HEK293T (cell line): Measurements from ENCODE around the gene CPT1C.

Experiments used
- ARNT ChIP-seq: fragments of 450-650 bp; IDR thresholded peaks from 2 replicates; pipeline ENCODE4 v1.6.1; 2017; ENCODE audit warnings: mild to moderate bottlenecking
- CTBP1 ChIP-seq: fragments of 450-650 bp; IDR thresholded peaks from 2 replicates; pipeline ENCODE4 v1.6.1; 2016; ENCODE audit warnings: borderline replicate concordance
- ELF4 ChIP-seq: fragments of 450-650 bp; IDR thresholded peaks from 2 replicates; pipeline ENCODE4 v1.6.1; 2017; ENCODE audit warnings: antibody characterized with exemption
- FOXA1 ChIP-seq: fragments of 450-650 bp; IDR thresholded peaks from 2 replicates; pipeline ENCODE4 v1.6.1; 2016; ENCODE audit warnings: mild to moderate bottlenecking
- FOXM1 ChIP-seq: fragments of 450-650 bp; IDR thresholded peaks from 2 replicates; pipeline ENCODE4 v1.6.1; 2017; ENCODE audit warnings: mild to moderate bottlenecking, borderline replicate concordance
- LEF1 ChIP-seq: fragments of 450-650 bp; IDR thresholded peaks from 2 replicates; pipeline ENCODE4 v1.6.1; 2017; ENCODE audit warnings: mild to moderate bottlenecking, borderline replicate concordance
- NFRKB ChIP-seq: fragments of 450-650 bp; IDR thresholded peaks from 2 replicates; pipeline ENCODE4 v1.6.1; 2016; ENCODE audit warnings: mild to moderate bottlenecking, moderate library complexity
- SP1 ChIP-seq: fragments of 450-650 bp; IDR thresholded peaks from 2 replicates; pipeline ENCODE4 v1.6.1; 2017
- SUZ12 ChIP-seq: fragments of 450-650 bp; IDR thresholded peaks from 2 replicates; pipeline ENCODE4 v1.6.1; 2016; ENCODE audit warnings: mild to moderate bottlenecking
- TARDBP ChIP-seq: fragments of 450-650 bp; IDR thresholded peaks from 2 replicates; pipeline ENCODE4 v1.6.1; 2016
- TF ChIP-seq, protein P1 (sequence below): fragments of 450-650 bp; IDR thresholded peaks from 2 replicates; pipeline ENCODE4 v1.6.1; 2016

GRCh38 chr19:49657493-49658138 is 33.3 kb upstream of the CPT1C start:
- TF ChIP-seq SUZ12: no peak
- TF ChIP-seq, protein P1, sequence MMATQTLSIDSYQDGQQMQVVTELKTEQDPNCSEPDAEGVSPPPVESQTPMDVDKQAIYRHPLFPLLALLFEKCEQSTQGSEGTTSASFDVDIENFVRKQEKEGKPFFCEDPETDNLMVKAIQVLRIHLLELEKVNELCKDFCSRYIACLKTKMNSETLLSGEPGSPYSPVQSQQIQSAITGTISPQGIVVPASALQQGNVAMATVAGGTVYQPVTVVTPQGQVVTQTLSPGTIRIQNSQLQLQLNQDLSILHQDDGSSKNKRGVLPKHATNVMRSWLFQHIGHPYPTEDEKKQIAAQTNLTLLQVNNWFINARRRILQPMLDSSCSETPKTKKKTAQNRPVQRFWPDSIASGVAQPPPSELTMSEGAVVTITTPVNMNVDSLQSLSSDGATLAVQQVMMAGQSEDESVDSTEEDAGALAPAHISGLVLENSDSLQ: no peak
- no peak for TF ChIP-seq ARNT
- no peak for TF ChIP-seq FOXA1
- no peak for TF ChIP-seq SP1
- no peak for TF ChIP-seq NFRKB
- no peak for TF ChIP-seq ELF4
- no peak for TF ChIP-seq CTBP1
- no peak for TF ChIP-seq TARDBP
- TF ChIP-seq FOXM1: no peak
- TF ChIP-seq LEF1: no peak
